ENCODE measurements around the gene REXO5.

REXO5 gene

GRCh38 chr16:20814784-20815183 lies 8.5 kb downstream of the REXO5 start:
- TF ChIP-seq, protein P1, sequence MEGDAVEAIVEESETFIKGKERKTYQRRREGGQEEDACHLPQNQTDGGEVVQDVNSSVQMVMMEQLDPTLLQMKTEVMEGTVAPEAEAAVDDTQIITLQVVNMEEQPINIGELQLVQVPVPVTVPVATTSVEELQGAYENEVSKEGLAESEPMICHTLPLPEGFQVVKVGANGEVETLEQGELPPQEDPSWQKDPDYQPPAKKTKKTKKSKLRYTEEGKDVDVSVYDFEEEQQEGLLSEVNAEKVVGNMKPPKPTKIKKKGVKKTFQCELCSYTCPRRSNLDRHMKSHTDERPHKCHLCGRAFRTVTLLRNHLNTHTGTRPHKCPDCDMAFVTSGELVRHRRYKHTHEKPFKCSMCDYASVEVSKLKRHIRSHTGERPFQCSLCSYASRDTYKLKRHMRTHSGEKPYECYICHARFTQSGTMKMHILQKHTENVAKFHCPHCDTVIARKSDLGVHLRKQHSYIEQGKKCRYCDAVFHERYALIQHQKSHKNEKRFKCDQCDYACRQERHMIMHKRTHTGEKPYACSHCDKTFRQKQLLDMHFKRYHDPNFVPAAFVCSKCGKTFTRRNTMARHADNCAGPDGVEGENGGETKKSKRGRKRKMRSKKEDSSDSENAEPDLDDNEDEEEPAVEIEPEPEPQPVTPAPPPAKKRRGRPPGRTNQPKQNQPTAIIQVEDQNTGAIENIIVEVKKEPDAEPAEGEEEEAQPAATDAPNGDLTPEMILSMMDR (IDR thresholded peaks at IDR 0.05), result no peak
- TF ChIP-seq ZFX (IDR thresholded peaks at IDR 0.05; ENCODE audit: borderline replicate concordance), result no peak
- no peak overlapping the region for H3K27ac ChIP-seq

DNA sequence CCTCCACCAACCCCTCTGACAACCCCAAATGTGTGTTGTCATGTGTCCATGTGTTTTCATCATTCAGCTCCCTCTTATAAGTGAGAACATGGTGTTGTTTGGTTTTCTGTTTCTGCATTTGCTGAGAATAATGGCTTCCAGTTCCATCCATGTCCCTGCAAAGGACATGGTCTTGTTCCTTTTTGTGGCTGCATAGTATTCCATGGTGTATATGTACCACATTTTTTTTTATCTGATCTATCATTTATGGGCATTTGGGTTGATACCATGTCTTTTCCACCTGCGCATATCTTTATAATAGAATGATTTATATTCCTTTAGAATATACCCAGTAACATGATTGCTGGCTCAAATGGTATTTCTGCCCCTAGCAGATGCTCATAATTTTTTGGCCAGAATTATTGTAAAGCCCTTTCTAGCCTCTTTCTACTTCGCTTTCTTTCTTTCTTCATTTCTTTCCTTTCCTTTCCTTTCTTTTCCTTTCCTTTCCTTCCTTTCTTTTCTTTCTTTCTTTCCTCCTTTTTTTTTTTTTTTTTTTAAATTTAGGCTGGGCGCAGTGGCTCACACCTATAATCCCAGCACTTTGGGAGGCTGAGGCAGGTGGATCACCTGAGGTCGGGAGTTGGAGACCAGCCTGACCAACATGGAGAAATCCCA lies 12.7 kb downstream of the REXO5 start:
- H3K27ac ChIP-seq, result no peak overlapping the region
- TF ChIP-seq ZFX (IDR thresholded peaks at IDR 0.05; ENCODE audit: borderline replicate concordance), result no peak
- TF ChIP-seq, protein P1 (IDR thresholded peaks at IDR 0.05), result no peak

- H3K27ac ChIP-seq, result no peak overlapping the region
- TF ChIP-seq ZFX (IDR thresholded peaks at IDR 0.05; ENCODE audit: borderline replicate concordance), result no peak
- TF ChIP-seq, protein P1 (IDR thresholded peaks at IDR 0.05), result no peak
Observed at GRCh38 chr16:20821682-20822081, 15.4 kb downstream of the REXO5 start.

- no peak overlapping the region for H3K27ac ChIP-seq
- TF ChIP-seq, protein P1 (IDR thresholded peaks at IDR 0.05), result no peak
Observed at GRCh38 chr16:20822521-20823325, 16.4 kb downstream of the REXO5 start.

DNA sequence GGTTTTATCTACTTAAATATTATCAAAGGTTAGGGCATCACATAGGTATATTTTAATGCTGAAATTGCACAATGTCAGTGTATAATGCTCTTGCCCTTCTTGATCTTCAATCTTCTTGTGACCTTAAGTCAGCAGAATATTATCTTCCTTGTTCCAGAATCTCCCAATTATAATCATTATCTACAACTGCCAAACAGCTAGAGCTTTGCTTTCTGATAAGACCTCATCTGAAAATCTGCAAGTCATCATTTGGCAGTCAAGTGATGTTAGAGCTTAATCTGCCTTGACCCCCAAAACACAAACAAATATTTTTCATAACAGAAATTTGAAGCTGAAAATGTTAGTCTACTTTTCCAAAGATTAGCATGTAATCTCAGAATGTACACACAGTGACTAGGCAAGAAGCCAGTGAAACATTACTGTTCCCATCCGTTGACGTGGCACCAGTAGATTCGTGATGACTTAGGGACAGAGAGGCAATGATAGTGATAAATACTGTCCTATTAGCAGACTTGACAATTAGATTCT lies 19.8 kb downstream of the REXO5 start:
- TF ChIP-seq, protein P1 (IDR thresholded peaks at IDR 0.05), result no peak
- no peak for TF ChIP-seq ZFX (IDR thresholded peaks at IDR 0.05; ENCODE audit: borderline replicate concordance)
- no peak overlapping the region for H3K27ac ChIP-seq

GRCh38 chr16:20829536-20829935 lies 23.2 kb downstream of the REXO5 start:
- TF ChIP-seq, protein P1 (IDR thresholded peaks at IDR 0.05), result no peak
- TF ChIP-seq ZFX (IDR thresholded peaks at IDR 0.05; ENCODE audit: borderline replicate concordance), result no peak
- no peak overlapping the region for H3K27ac ChIP-seq

- H3K27ac ChIP-seq, result no peak overlapping the region
- TF ChIP-seq, protein P1 (IDR thresholded peaks at IDR 0.05), result no peak
- TF ChIP-seq ZFX (IDR thresholded peaks at IDR 0.05; ENCODE audit: borderline replicate concordance), result no peak
Observed at GRCh38 chr16:20830372-20830771, 24.0 kb downstream of the REXO5 start.

Data from 22Rv1 (cell line).